Activated CD8-positive, alpha-beta T cell treated with anti-CD3 and anti-CD28 coated beads for 36 hours (primary cell): ENCODE measurements around the gene CWC27. TPM values are rescaled to one million over a fixed set of nuclear protein-coding genes. Genes with fewer than 3 reads are reported as not detected.
A peak's percentile ranks its signal among the peaks of the same experiment; 100 is the strongest.

Experiments
- ATAC-seq: fragments of 200-7000 bp; cut with Tn5 transposase; one replicate; pipeline ENCODE4 v1.10.0; 2021; ENCODE audit warnings: mild to moderate bottlenecking, moderate library complexity
- CTCF ChIA-PET: fragments of 350-600 bp; sonication (Branson Sonifier 250); formaldehyde crosslinking; loops from one replicate; lab custom pipeline; 2021; ENCODE audit warnings: antibody characterized with exemption; lab: Charles Lee
- POLR2A ChIA-PET: fragments of 350-600 bp; sonication (Branson Sonifier 250); formaldehyde crosslinking; loops from one replicate; lab custom pipeline; 2021; ENCODE audit warnings: antibody characterized with exemption; lab: Charles Lee
- DNase-seq: peaks from one replicate; pipeline ENCODE4 v3.0.0-alpha.2; 2020
- H3K27ac Mint-ChIP-seq: one replicate; pipeline ENCODE4 v1.8.0; 2021; ENCODE audit warnings: mild to moderate bottlenecking, mixed read lengths
- H3K27me3 Mint-ChIP-seq: one replicate; pipeline ENCODE4 v1.8.0; 2021; ENCODE audit warnings: mixed read lengths
- H3K36me3 Mint-ChIP-seq: one replicate; pipeline ENCODE4 v1.8.0; 2021; ENCODE audit warnings: low read depth, mixed read lengths
- H3K4me1 Mint-ChIP-seq: one replicate; pipeline ENCODE4 v1.8.0; 2021; ENCODE audit warnings: low read depth, mixed read lengths
- H3K4me3 Mint-ChIP-seq: one replicate; pipeline ENCODE4 v1.8.0; 2021; ENCODE audit warnings: mild to moderate bottlenecking, moderate library complexity, mixed read lengths
- H3K9me3 Mint-ChIP-seq: one replicate; pipeline ENCODE4 v1.8.0; 2021; ENCODE audit warnings: mixed read lengths
- intact Hi-C: fragments of 100-400 bp; cut with micrococcal nuclease; formaldehyde crosslinking; loops from one replicate; pipeline ENCODE4 v1.10.0; 2022
- total RNA-seq, 2 experiments: library from RNA; stranded (reverse); gene quantifications; one replicate each; pipeline ENCODE4 v1.2.3, GENCODE V29; 2021
- TF ChIP-seq, protein P1 (sequence below): fragments of 200-600 bp; IDR thresholded peaks from one replicate; pipeline ENCODE4 v1.8.0; 2022; ENCODE audit warnings: antibody characterized with exemption, mild to moderate bottlenecking

CWC27 gene
- total RNA-seq, 2 experiments from 2014 or later: 32.3 to 38.1 TPM

GRCh38 chr5:64869419-64869818 is 100.7 kb downstream of the CWC27 start:
- ATAC-seq (peak; percentile 65), DNase-seq (no peak)
- ChIA-PET POLR2A (no interaction called here), CTCF (interaction anchor here (0.8 kb wide), 1 partner anchor 58 kb away, joined by 3 read pairs; no protein-coding TSS in a partner anchor)
- TF ChIP-seq, protein P1, sequence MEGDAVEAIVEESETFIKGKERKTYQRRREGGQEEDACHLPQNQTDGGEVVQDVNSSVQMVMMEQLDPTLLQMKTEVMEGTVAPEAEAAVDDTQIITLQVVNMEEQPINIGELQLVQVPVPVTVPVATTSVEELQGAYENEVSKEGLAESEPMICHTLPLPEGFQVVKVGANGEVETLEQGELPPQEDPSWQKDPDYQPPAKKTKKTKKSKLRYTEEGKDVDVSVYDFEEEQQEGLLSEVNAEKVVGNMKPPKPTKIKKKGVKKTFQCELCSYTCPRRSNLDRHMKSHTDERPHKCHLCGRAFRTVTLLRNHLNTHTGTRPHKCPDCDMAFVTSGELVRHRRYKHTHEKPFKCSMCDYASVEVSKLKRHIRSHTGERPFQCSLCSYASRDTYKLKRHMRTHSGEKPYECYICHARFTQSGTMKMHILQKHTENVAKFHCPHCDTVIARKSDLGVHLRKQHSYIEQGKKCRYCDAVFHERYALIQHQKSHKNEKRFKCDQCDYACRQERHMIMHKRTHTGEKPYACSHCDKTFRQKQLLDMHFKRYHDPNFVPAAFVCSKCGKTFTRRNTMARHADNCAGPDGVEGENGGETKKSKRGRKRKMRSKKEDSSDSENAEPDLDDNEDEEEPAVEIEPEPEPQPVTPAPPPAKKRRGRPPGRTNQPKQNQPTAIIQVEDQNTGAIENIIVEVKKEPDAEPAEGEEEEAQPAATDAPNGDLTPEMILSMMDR: no peak
- no peaks in the 10 kb centered on the region for H3K36me3 Mint-ChIP-seq
- intact Hi-C loops: no loop called here
- peaks cover 4% of the 10 kb centered on the region for H3K4me1 Mint-ChIP-seq
- H3K27ac Mint-ChIP-seq: no peak overlapping the region
- H3K9me3 Mint-ChIP-seq: no peaks in the 10 kb centered on the region
- no peaks in the 10 kb centered on the region for H3K27me3 Mint-ChIP-seq
- H3K4me3 Mint-ChIP-seq: no peak overlapping the region

DNA sequence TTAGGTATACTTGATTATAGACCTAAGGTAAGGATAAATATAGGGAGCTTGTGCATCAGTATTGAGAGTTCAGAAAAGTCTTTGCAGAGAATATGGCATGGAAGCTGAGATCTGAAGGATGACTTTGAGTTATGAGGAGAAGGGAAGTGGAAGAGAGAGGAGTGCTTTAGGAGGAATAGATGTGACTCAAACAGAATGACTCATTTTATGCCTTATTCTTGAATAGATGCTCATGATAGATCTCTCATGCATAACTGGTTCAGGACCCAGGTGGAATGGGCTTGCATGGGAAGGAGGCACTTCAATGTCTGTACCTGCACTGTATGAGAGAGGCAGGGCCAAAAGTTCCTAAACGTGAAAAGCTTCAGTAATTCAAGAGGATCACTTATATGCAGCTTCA is 103.3 kb downstream of the CWC27 start:
- TF ChIP-seq, protein P1: no peak
- ChIA-PET POLR2A (no interaction called here), CTCF (no interaction called here)
- intact Hi-C loops: no loop called here
- no peak overlapping the region for H3K4me3 Mint-ChIP-seq
- no peak for ATAC-seq
- no peak overlapping the region for H3K27ac Mint-ChIP-seq
- H3K27me3 Mint-ChIP-seq: no peaks in the 10 kb centered on the region
- H3K9me3 Mint-ChIP-seq: no peaks in the 10 kb centered on the region
- H3K36me3 Mint-ChIP-seq: no peaks in the 10 kb centered on the region
- no peak for DNase-seq
- H3K4me1 Mint-ChIP-seq: peaks cover 4% of the 10 kb centered on the region

- intact Hi-C loops: no loop called here
- ChIA-PET CTCF (no interaction called here), POLR2A (no interaction called here)
- H3K4me1 Mint-ChIP-seq: peaks cover 4% of the 10 kb centered on the region
- H3K36me3 Mint-ChIP-seq: no peaks in the 10 kb centered on the region
- H3K4me3 Mint-ChIP-seq: no peak overlapping the region
- H3K27me3 Mint-ChIP-seq: no peaks in the 10 kb centered on the region
- no peaks in the 10 kb centered on the region for H3K9me3 Mint-ChIP-seq
- DNase-seq (no peak), ATAC-seq (no peak)
- TF ChIP-seq, protein P1: no peak
- H3K27ac Mint-ChIP-seq: no peak overlapping the region
These were observed 104.7 kb downstream of the CWC27 start for GRCh38 chr5:64873441-64873840.

GRCh38 chr5:64874753-64875152 is 106.0 kb downstream of the CWC27 start:
- Mint-ChIP-seq H3K9me3 (no peaks in the 10 kb centered on the region), H3K27ac (no peak overlapping the region), H3K4me1 (no peaks in the 10 kb centered on the region), H3K4me3 (no peak overlapping the region), H3K27me3 (no peaks in the 10 kb centered on the region), H3K36me3 (no peaks in the 10 kb centered on the region)
- CTCF ChIA-PET: no interaction called here
- POLR2A ChIA-PET: no interaction called here
- ATAC-seq: no peak
- intact Hi-C loops: no loop called here
- TF ChIP-seq, protein P1: no peak
- DNase-seq: no peak

- intact Hi-C loops: no loop called here
- Mint-ChIP-seq H3K9me3 (no peaks in the 10 kb centered on the region), H3K4me3 (no peak overlapping the region), H3K27me3 (no peaks in the 10 kb centered on the region), H3K36me3 (no peaks in the 10 kb centered on the region), H3K27ac (no peak overlapping the region), H3K4me1 (no peaks in the 10 kb centered on the region)
- DNase-seq (no peak), ATAC-seq (no peak)
- ChIA-PET POLR2A (no interaction called here), CTCF (no interaction called here)
- TF ChIP-seq, protein P1: no peak
These were observed 107.5 kb downstream of the CWC27 start for GRCh38 chr5:64876203-64876602.
